Stimulated activated CD4-positive, alpha-beta T cell treated with anti-CD3 and anti-CD28 coated beads, Interleukin-12 subunit alpha, Interleukin-12 subunit beta, amount 100 ng/mL, for 4 hours (primary cell): Measurements from ENCODE around the gene NDUFAF2.
A peak's percentile ranks its signal among the peaks of the same experiment; 100 is the strongest.

Experiments used
- DNase-seq: peaks from one replicate; pipeline ENCODE4 v3.0.0-alpha.2; 2020

Gene NDUFAF2

GRCh38 chr5:61137835-61138234 lies 192.8 kb downstream of the NDUFAF2 start:
- DNase-seq: no peak

- DNase-seq: no peak
Measured at GRCh38 chr5:61139094-61139873, 194.3 kb downstream of the NDUFAF2 start.

GRCh38 chr5:61139931-61140330 lies 194.9 kb downstream of the NDUFAF2 start:
- DNase-seq: no peak

- no peak for DNase-seq
Measured at GRCh38 chr5:61141801-61142200, 196.8 kb downstream of the NDUFAF2 start.

GRCh38 chr5:61142391-61142790 lies 197.4 kb downstream of the NDUFAF2 start:
- no peak for DNase-seq

- DNase-seq: no peak
Measured at GRCh38 chr5:61142811-61143210, 197.8 kb downstream of the NDUFAF2 start.

- DNase-seq: no peak
Measured at GRCh38 chr5:61148515-61148914, 203.5 kb downstream of the NDUFAF2 start.

- no peak for DNase-seq
Measured at GRCh38 chr5:61151893-61152292, 206.9 kb downstream of the NDUFAF2 start.

GRCh38 chr5:61159070-61159469 lies 214.1 kb downstream of the NDUFAF2 start:
- no peak for DNase-seq

- no peak for DNase-seq
Measured at GRCh38 chr5:61159836-61160235, 214.8 kb downstream of the NDUFAF2 start.

GRCh38 chr5:61160497-61160896 lies 215.5 kb downstream of the NDUFAF2 start:
- no peak for DNase-seq

GRCh38 chr5:61162010-61162831 lies 217.2 kb downstream of the NDUFAF2 start, which contains the start of gene SMIM15:
Gene SMIM15, minus strand, starts transcription at chr5:61162468. Its CDS starts 2,297 bp downstream, at chr5:61160171.
- peak; percentile 75 for DNase-seq

GRCh38 chr5:61162832-61163567 lies 218.0 kb downstream of the NDUFAF2 start:
- DNase-seq: no peak

GRCh38 chr5:61163905-61164304 lies 218.9 kb downstream of the NDUFAF2 start:
- DNase-seq: no peak

- DNase-seq: no peak
Measured at GRCh38 chr5:61167382-61167781, 222.4 kb downstream of the NDUFAF2 start.

GRCh38 chr5:61168951-61169350 lies 223.9 kb downstream of the NDUFAF2 start:
- DNase-seq: no peak

GRCh38 chr5:61171479-61171878 lies 226.5 kb downstream of the NDUFAF2 start:
- DNase-seq: no peak

GRCh38 chr5:61176631-61177030 lies 231.6 kb downstream of the NDUFAF2 start:
- DNase-seq: no peak

GRCh38 chr5:61177070-61177469 lies 232.1 kb downstream of the NDUFAF2 start:
- DNase-seq: no peak

- DNase-seq: no peak
Measured at GRCh38 chr5:61177716-61178115, 232.7 kb downstream of the NDUFAF2 start.

- no peak for DNase-seq
Measured at GRCh38 chr5:61178702-61179101, 233.7 kb downstream of the NDUFAF2 start.

GRCh38 chr5:61180886-61181285 lies 235.9 kb downstream of the NDUFAF2 start:
- no peak for DNase-seq

- no peak for DNase-seq
Measured at GRCh38 chr5:61182449-61182848, 237.4 kb downstream of the NDUFAF2 start.
